Fibroblast of lung (primary cell): ENCODE measurements around the gene MANBA. TPM values are rescaled to one million over a fixed set of nuclear protein-coding genes. Genes with fewer than 3 reads are reported as not detected.

Source experiments
- DNase-seq, 2 donors: peaks; one replicate each; pipeline versions ENCODE4 v3.0.0 to v3.0.0-alpha.2; 2010; ENCODE audit warnings: low read depth in 2 of 2
- H2AFZ ChIP-seq: 2 replicates; pipeline ENCODE4 v1.5.1; 2012; ENCODE audit warnings: low read length, control low read depth, inconsistent platforms
- H3K27ac ChIP-seq: 2 replicates; pipeline ENCODE4 v1.5.1; 2011; ENCODE audit warnings: low read length, control low read depth; ENCODE audit not compliant: insufficient read depth
- H3K27me3 ChIP-seq: 2 replicates; pipeline ENCODE4 v1.5.1; 2011; ENCODE audit warnings: mild to moderate bottlenecking, low read length; ENCODE audit not compliant: control insufficient read depth, insufficient read depth
- H3K36me3 ChIP-seq: 2 replicates; pipeline ENCODE4 v1.5.1; 2011; ENCODE audit warnings: low read length; ENCODE audit not compliant: control insufficient read depth, insufficient read depth
- H3K4me1 ChIP-seq: 2 replicates; pipeline ENCODE4 v1.5.1; 2011; ENCODE audit warnings: low read length; ENCODE audit not compliant: control insufficient read depth, insufficient read depth; ENCODE audit errors: extremely low read depth
- H3K4me2 ChIP-seq: 2 replicates; pipeline ENCODE4 v1.5.1; 2011; ENCODE audit warnings: low read length, control low read depth; ENCODE audit not compliant: insufficient read depth; ENCODE audit errors: extremely low read depth
- H3K4me3 ChIP-seq, 4 experiments: fragments of 200-600 bp in 1 of 4; sonication (generic) in 1 of 4; replicated peaks in 1 of 4; 2 replicates each; pipeline ENCODE4 v1.5.1; 2011 to 2016; ENCODE audit warnings: low read length in 4 of 4, low read depth in 3 of 4, mild to moderate bottlenecking in 3 of 4, control low read depth in 2 of 4, inconsistent platforms in 1 of 4, mixed read lengths in 1 of 4; ENCODE audit not compliant: insufficient read depth in 1 of 4; ENCODE audit errors: control extremely low read depth in 1 of 4
- H3K79me2 ChIP-seq: 2 replicates; pipeline ENCODE4 v1.5.1; 2012; ENCODE audit warnings: mild to moderate bottlenecking, low read length, inconsistent platforms; ENCODE audit not compliant: control insufficient read depth, insufficient read depth
- H3K9ac ChIP-seq: 2 replicates; pipeline ENCODE4 v1.5.1; 2011; ENCODE audit warnings: mild to moderate bottlenecking, low read length, control low read depth; ENCODE audit not compliant: insufficient read depth
- H3K9me3 ChIP-seq: 2 replicates; pipeline ENCODE4 v1.5.1; 2012; ENCODE audit warnings: low read depth, low read length; ENCODE audit not compliant: control insufficient read depth, insufficient read depth
- H4K20me1 ChIP-seq: 2 replicates; pipeline ENCODE4 v1.5.1; 2011; ENCODE audit warnings: low read length; ENCODE audit not compliant: control insufficient read depth, insufficient read depth; ENCODE audit errors: extremely low read depth
- EZH2 ChIP-seq: IDR thresholded peaks from 2 replicates; pipeline ENCODE4 v1.5.1; 2012; ENCODE audit warnings: low read length, control low read depth, mild to moderate bottlenecking; ENCODE audit errors: missing control alignments
- polyA plus RNA-seq, 2 donors: library from polyadenylated mRNA; depleted of rRNA in 1 of 2; stranded (reverse) in 1 of 2; unstranded in 1 of 2; fragments of >200 nt; gene quantifications; 2 replicates each; pipeline ENCODE4 v1.2.1, GENCODE V29; 2011 to 2012; ENCODE audit warnings: missing spikeins in 1 of 2
- total RNA-seq: library from RNA; depleted of rRNA; stranded (reverse); fragments of >200 nt; gene quantifications from 2 replicates; pipeline ENCODE4 v1.2.1, GENCODE V29; 2014
- TF ChIP-seq, protein P1 (sequence below), 2 donors: IDR thresholded peaks in 1 of 2; conservative IDR thresholded peaks in 1 of 2; 1 replicate in 1 of 2; 2 replicates in 1 of 2; pipeline ENCODE4 v1.5.1; 2011 to 2012; ENCODE audit warnings: low read length in 2 of 2, control low read depth in 1 of 2, inconsistent platforms in 1 of 2, low read depth in 1 of 2, mild to moderate bottlenecking in 1 of 2

MANBA gene
- total and polyA plus RNA-seq, 2 donors (not counting 1 experiment from before 2014, with no cell fraction given) = 13.4 to 97.9 TPM

DNA sequence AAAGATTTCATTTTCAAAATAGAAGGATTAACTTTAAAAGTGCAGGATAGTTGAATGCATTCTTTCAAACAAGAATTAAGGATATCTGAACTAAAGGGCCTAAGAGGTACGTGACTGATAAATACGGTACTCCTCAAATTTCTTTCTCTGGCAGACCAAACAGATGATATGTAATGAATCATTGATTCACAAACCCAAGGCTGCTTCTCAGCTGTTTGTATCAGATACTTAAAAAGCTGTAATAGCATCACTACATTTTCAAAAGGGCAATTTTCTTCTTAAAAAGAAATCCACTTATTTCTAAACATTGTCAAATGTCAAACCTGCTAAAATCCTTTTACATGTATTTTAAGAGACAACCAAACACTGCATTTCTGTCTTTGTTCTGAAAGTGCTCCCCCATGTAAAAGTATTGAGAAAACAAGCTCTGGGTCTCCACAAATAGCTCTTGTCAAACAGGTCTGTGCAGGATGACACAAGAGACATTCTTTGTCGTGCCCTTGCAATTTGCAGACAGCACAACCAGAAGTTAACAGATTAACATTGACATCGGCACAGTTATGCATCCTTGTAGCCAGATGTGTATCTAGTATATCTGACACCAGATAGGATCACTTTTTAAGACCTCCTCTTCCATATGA is 82.0 kb downstream of the MANBA start:
- Histone ChIP-seq H3K27me3 (no peaks in the 10 kb centered on the region), H3K4me3 (no peak overlapping the region), H3K27ac (no peak overlapping the region), H3K4me1 (no peaks in the 10 kb centered on the region), H3K36me3 (no peaks in the 10 kb centered on the region), H2AFZ (no peak overlapping the region), H3K79me2 (no peaks in the 10 kb centered on the region), H3K9me3 (no peaks in the 10 kb centered on the region), H3K4me2 (no peak overlapping the region), H4K20me1 (no peaks in the 10 kb centered on the region), H3K9ac (no peak overlapping the region)
- no peak for TF ChIP-seq EZH2
- TF ChIP-seq, protein P1, sequence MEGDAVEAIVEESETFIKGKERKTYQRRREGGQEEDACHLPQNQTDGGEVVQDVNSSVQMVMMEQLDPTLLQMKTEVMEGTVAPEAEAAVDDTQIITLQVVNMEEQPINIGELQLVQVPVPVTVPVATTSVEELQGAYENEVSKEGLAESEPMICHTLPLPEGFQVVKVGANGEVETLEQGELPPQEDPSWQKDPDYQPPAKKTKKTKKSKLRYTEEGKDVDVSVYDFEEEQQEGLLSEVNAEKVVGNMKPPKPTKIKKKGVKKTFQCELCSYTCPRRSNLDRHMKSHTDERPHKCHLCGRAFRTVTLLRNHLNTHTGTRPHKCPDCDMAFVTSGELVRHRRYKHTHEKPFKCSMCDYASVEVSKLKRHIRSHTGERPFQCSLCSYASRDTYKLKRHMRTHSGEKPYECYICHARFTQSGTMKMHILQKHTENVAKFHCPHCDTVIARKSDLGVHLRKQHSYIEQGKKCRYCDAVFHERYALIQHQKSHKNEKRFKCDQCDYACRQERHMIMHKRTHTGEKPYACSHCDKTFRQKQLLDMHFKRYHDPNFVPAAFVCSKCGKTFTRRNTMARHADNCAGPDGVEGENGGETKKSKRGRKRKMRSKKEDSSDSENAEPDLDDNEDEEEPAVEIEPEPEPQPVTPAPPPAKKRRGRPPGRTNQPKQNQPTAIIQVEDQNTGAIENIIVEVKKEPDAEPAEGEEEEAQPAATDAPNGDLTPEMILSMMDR (conservative IDR thresholded peaks at IDR 0.05 in 1 of 2, IDR thresholded peaks at IDR 0.05 in 1 of 2; ENCODE audit: low read depth in 1 of 2, low read length in 2 of 2) = no peak
- DNase-seq = no peak

DNA sequence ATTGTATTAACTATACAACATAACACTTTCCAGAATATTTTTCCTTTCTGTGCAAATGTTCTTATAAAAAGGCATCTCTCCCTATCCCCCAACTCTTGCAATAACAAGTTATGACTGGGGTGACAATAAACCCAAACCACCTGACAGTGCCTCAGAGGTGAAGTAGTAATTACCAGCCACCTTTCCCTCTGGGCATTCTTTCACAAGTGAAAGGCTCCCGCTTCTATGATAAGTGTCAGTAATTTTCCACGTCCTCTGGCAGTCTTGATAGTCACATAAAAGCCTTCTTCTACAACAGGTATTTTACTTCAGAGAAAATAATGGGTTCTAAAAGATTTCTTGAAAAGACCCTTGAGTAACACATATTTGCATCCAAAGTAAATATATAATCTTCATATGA is 82.7 kb downstream of the MANBA start:
- Histone ChIP-seq H4K20me1 (no peaks in the 10 kb centered on the region), H3K4me3 (no peak overlapping the region), H3K27ac (no peak overlapping the region), H3K9ac (no peak overlapping the region), H3K27me3 (no peaks in the 10 kb centered on the region), H3K79me2 (no peaks in the 10 kb centered on the region), H3K4me1 (no peaks in the 10 kb centered on the region), H3K36me3 (no peaks in the 10 kb centered on the region), H3K9me3 (no peaks in the 10 kb centered on the region), H3K4me2 (no peak overlapping the region), H2AFZ (no peak overlapping the region)
- no peak for TF ChIP-seq EZH2
- TF ChIP-seq, protein P1 (conservative IDR thresholded peaks at IDR 0.05 in 1 of 2, IDR thresholded peaks at IDR 0.05 in 1 of 2; ENCODE audit: low read depth in 1 of 2, low read length in 2 of 2) = no peak
- no peak for DNase-seq

DNA sequence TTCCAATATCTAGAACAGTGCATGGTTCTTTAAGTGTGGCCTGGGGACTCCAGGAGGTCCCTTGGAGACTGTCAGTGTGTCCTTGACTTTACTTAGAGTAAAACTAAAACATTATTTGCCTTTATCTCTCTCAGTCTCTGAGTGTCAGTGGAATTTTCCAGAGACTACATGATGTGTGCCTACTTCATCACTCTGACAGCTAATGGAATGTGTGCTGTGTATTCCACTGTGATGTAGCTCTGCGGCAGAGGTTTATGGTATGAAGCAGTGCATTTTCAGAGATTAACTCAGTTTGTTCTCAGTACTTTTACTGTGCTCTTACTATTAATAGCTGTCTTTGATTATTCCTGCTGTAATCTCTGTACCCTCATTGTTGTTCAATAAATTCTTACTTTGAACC is 85.6 kb downstream of the MANBA start:
- peak in 1 of 2 donors; percentile 52 for DNase-seq
- Histone ChIP-seq H3K4me2 (no peak overlapping the region), H3K36me3 (no peaks in the 10 kb centered on the region), H3K9me3 (no peaks in the 10 kb centered on the region), H3K4me1 (no peaks in the 10 kb centered on the region), H3K79me2 (no peaks in the 10 kb centered on the region), H3K27ac (no peak overlapping the region), H3K9ac (no peak overlapping the region), H3K4me3 (no peak overlapping the region), H4K20me1 (no peaks in the 10 kb centered on the region), H3K27me3 (no peaks in the 10 kb centered on the region), H2AFZ (no peak overlapping the region)
- no peak for TF ChIP-seq EZH2
